WTC11 (cell line): ENCODE data around the gene FLYWCH2. TPM values are rescaled to one million over a fixed set of nuclear protein-coding genes. Genes with fewer than 3 reads are reported as not detected.

Experiments
- ATAC-seq: fragments of 200-7000 bp; cut with Tn5 transposase; 2 replicates; pipeline ENCODE4 v1.10.0; 2021; ENCODE audit warnings: mild to moderate bottlenecking, moderate library complexity
- CTCF ChIA-PET: fragments of 300-600 bp; sonication (Branson Sonifier 250); formaldehyde crosslinking; loops from one replicate; lab custom pipeline; 2021; ENCODE audit warnings: antibody characterized with exemption; lab: Charles Lee
- POLR2A ChIA-PET: fragments of 350-600 bp; sonication (Branson Sonifier 250); formaldehyde crosslinking; loops from one replicate; lab custom pipeline; 2021; ENCODE audit warnings: antibody characterized with exemption; lab: Charles Lee
- DNase-seq: peaks from one replicate; pipeline ENCODE4 v3.0.0; 2021; ENCODE audit warnings: low spot score
- H3K27ac Mint-ChIP-seq: 2 replicates; pipeline ENCODE4 v1.8.0; 2021; ENCODE audit warnings: mixed read lengths
- H3K27me3 Mint-ChIP-seq: 2 replicates; pipeline ENCODE4 v1.8.0; 2021; ENCODE audit warnings: low read depth, mild to moderate bottlenecking, moderate library complexity, mixed read lengths
- H3K36me3 Mint-ChIP-seq: 2 replicates; pipeline ENCODE4 v1.8.0; 2021; ENCODE audit warnings: mixed read lengths
- H3K4me1 Mint-ChIP-seq: 2 replicates; pipeline ENCODE4 v1.8.0; 2022; ENCODE audit warnings: mixed read lengths
- H3K4me3 Mint-ChIP-seq: 2 replicates; pipeline ENCODE4 v1.8.0; 2021; ENCODE audit warnings: mild to moderate bottlenecking, moderate library complexity, mixed read lengths
- H3K9me3 Mint-ChIP-seq: 2 replicates; pipeline ENCODE4 v1.8.0; 2021; ENCODE audit warnings: mixed read lengths
- ARID4B ChIP-seq: sonication (generic); formaldehyde crosslinking; IDR thresholded peaks from 2 replicates; pipeline ENCODE4 v1.8.0; 2023; ENCODE audit warnings: missing genetic modification reagents, mild to moderate bottlenecking, borderline replicate concordance
- ATF1 ChIP-seq: sonication (generic); formaldehyde crosslinking; IDR thresholded peaks from 2 replicates; pipeline ENCODE4 v1.8.1; 2023; ENCODE audit warnings: mild to moderate bottlenecking, moderate library complexity, missing genetic modification reagents
- E2F1 ChIP-seq: sonication (generic); formaldehyde crosslinking; IDR thresholded peaks from 2 replicates; pipeline ENCODE4 v1.8.0; 2022; ENCODE audit warnings: mild to moderate bottlenecking, missing genetic modification reagents
- ERG ChIP-seq: fragments of 250-450 bp; sonication (Bioruptor Pico); IDR thresholded peaks from 2 replicates; pipeline ENCODE4 v1.8.0; 2021; ENCODE audit warnings: mild to moderate bottlenecking
- FOXP1 ChIP-seq: sonication (generic); formaldehyde crosslinking; IDR thresholded peaks from 2 replicates; pipeline ENCODE4 v1.8.0; 2022; ENCODE audit warnings: missing genetic modification reagents, mild to moderate bottlenecking, moderate library complexity, borderline replicate concordance
- GABPB1 ChIP-seq: sonication (generic); formaldehyde crosslinking; IDR thresholded peaks from 2 replicates; pipeline ENCODE4 v1.8.1; 2023; ENCODE audit warnings: mild to moderate bottlenecking, missing genetic modification reagents
- NFATC4 ChIP-seq: fragments of 250-450 bp; sonication (Bioruptor Pico); IDR thresholded peaks from 2 replicates; pipeline ENCODE4 v1.9.0; 2021; ENCODE audit warnings: mild to moderate bottlenecking
- NFE2L1 ChIP-seq: sonication (generic); formaldehyde crosslinking; IDR thresholded peaks from 2 replicates; pipeline ENCODE4 v1.8.1; 2023; ENCODE audit warnings: missing genetic modification reagents
- NFYB ChIP-seq: sonication (generic); formaldehyde crosslinking; conservative IDR thresholded peaks from 2 replicates; pipeline ENCODE4 v1.8.0; 2022; ENCODE audit warnings: low read depth, missing genetic modification reagents
- PRDM15 ChIP-seq: sonication (generic); formaldehyde crosslinking; IDR thresholded peaks from 2 replicates; pipeline ENCODE4 v1.8.0; 2022; ENCODE audit warnings: missing genetic modification reagents
- TP53 ChIP-seq: sonication (generic); formaldehyde crosslinking; IDR thresholded peaks from 2 replicates; pipeline ENCODE4 v1.8.1; 2023; ENCODE audit warnings: mild to moderate bottlenecking, missing genetic modification reagents
- ZNF121 ChIP-seq: sonication (generic); formaldehyde crosslinking; IDR thresholded peaks from 2 replicates; pipeline ENCODE4 v1.8.0; 2023; ENCODE audit warnings: missing genetic modification reagents
- ZNF219 ChIP-seq: sonication (generic); formaldehyde crosslinking; IDR thresholded peaks from 2 replicates; pipeline ENCODE4 v1.8.0; 2023; ENCODE audit warnings: missing genetic modification reagents, mild to moderate bottlenecking, borderline replicate concordance
- ZNF423 ChIP-seq: fragments of 250-450 bp; sonication (Bioruptor Pico); IDR thresholded peaks from 2 replicates; pipeline ENCODE4 v2.1.2; 2022; ENCODE audit warnings: mild to moderate bottlenecking, moderate library complexity
- ZNF425 ChIP-seq: fragments of 250-450 bp; sonication (Bioruptor Pico); conservative IDR thresholded peaks from 2 replicates; pipeline ENCODE4 v1.9.0; 2021; ENCODE audit warnings: mild to moderate bottlenecking
- total RNA-seq: library from RNA; stranded (reverse); gene quantifications from 3 replicates; pipeline ENCODE4 v1.2.3, GENCODE V29; 2021

FLYWCH2 gene
- total RNA-seq, 1 experiment from 2014 or later, result 20.7 TPM

- Mint-ChIP-seq H3K4me3 (no peak overlapping the region), H3K27ac (no peak overlapping the region), H3K27me3 (no peaks in the 10 kb centered on the region), H3K36me3 (no peaks in the 10 kb centered on the region), H3K4me1 (no peaks in the 10 kb centered on the region), H3K9me3 (no peaks in the 10 kb centered on the region)
- ChIA-PET POLR2A (no interaction called here), CTCF (no interaction called here)
- TF ChIP-seq GABPB1 (CRISPR knock-in tag) (no peak), ZNF423 (CRISPR knock-in tag) (no peak), NFE2L1 (CRISPR knock-in tag) (no peak)
- ATAC-seq, result no peak
- no peak for DNase-seq
Observed at GRCh38 chr16:2897110-2897509, 14.1 kb downstream of the FLYWCH2 start.

- ATAC-seq, result peak; percentile 18; the same call in 1 of the 2 replicates
- CTCF ChIA-PET, result interaction anchor here (1.0 to 2.3 kb wide), 3 partner anchors 16 to 28 kb away, joined by 3 to 9 read pairs (median 5); partner anchors contain the start of gene FLYWCH2
- POLR2A ChIA-PET, result no interaction called here
- Mint-ChIP-seq H3K27ac (no peak overlapping the region), H3K36me3 (no peaks in the 10 kb centered on the region), H3K27me3 (no peaks in the 10 kb centered on the region), H3K4me1 (peaks cover 3% of the 10 kb centered on the region), H3K4me3 (no peak overlapping the region), H3K9me3 (no peaks in the 10 kb centered on the region)
- TF ChIP-seq ZNF425 (CRISPR knock-in tag) (no peak), ERG (CRISPR knock-in tag) (no peak), ATF1 (CRISPR knock-in tag) (no peak), ZNF121 (no peak), NFE2L1 (CRISPR knock-in tag) (no peak), GABPB1 (CRISPR knock-in tag) (no peak), ARID4B (CRISPR knock-in tag) (no peak), FOXP1 (CRISPR knock-in tag) (no peak), NFYB (CRISPR knock-in tag) (no peak), ZNF219 (CRISPR knock-in tag) (no peak), TP53 (CRISPR knock-in tag) (no peak), E2F1 (CRISPR knock-in tag) (no peak), PRDM15 (CRISPR knock-in tag) (no peak), NFATC4 (CRISPR knock-in tag) (no peak)
- no peak for DNase-seq
Observed at GRCh38 chr16:2898831-2899563, 16.0 kb downstream of the FLYWCH2 start.
